ENCODE data around the gene TWF2.

DNA sequence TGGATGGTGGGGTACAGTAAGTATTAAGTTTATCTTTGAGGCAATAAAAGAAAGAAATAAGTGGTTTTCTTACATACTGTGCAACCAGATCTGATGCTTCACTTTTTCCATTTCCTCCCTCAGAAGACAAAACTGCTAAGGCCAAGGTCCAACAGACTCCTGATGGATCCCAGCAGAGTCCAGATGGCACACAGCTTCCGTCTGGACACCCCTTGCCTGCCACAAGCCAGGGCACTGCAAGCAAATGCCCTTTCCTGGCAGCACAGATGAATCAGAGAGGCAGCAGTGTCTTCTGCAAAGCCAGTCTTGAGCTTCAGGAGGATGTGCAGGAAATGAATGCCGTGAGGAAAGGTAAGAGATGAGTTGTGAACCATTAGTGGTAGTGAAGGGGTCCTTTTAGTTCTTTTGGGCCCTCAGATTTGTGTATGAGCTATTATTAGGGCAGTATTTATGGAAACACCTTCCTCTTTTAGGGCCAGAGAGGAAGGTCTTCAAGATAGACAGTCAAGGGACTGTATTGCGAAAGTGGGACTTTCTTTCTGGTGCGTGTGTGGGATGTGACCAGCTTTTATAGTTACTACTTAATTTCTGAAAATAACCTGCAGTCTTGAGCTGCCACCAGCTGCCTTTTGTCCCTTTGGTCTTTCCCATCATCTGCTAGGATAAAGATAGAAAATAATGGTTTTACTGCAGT, 36.4 kb downstream of the TWF2 start:
- TF ChIP-seq, protein P1, sequence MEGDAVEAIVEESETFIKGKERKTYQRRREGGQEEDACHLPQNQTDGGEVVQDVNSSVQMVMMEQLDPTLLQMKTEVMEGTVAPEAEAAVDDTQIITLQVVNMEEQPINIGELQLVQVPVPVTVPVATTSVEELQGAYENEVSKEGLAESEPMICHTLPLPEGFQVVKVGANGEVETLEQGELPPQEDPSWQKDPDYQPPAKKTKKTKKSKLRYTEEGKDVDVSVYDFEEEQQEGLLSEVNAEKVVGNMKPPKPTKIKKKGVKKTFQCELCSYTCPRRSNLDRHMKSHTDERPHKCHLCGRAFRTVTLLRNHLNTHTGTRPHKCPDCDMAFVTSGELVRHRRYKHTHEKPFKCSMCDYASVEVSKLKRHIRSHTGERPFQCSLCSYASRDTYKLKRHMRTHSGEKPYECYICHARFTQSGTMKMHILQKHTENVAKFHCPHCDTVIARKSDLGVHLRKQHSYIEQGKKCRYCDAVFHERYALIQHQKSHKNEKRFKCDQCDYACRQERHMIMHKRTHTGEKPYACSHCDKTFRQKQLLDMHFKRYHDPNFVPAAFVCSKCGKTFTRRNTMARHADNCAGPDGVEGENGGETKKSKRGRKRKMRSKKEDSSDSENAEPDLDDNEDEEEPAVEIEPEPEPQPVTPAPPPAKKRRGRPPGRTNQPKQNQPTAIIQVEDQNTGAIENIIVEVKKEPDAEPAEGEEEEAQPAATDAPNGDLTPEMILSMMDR (IDR thresholded peaks at IDR 0.05 in 2 of 3, conservative IDR thresholded peaks at IDR 0.05 in 1 of 3; ENCODE audit: insufficient read depth in 2 of 3, low read depth in 1 of 3, low read length in 3 of 3), result no peak
- TF ChIP-seq, protein P2, sequence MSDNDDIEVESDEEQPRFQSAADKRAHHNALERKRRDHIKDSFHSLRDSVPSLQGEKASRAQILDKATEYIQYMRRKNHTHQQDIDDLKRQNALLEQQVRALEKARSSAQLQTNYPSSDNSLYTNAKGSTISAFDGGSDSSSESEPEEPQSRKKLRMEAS (CRISPR knock-in tag; IDR thresholded peaks at IDR 0.05), result no peak
- TF ChIP-seq POLR2A (conservative IDR thresholded peaks at IDR 0.05) (no peak), JUNB (CRISPR knock-in tag; conservative IDR thresholded peaks at IDR 0.05) (no peak), BRD4 (IDR thresholded peaks at IDR 0.05) (no peak), TEAD1 (CRISPR knock-in tag; IDR thresholded peaks at IDR 0.05) (no peak), THRAP3 (IDR thresholded peaks at IDR 0.05; ENCODE audit: borderline replicate concordance) (no peak), ETV5 (CRISPR knock-in tag; IDR thresholded peaks at IDR 0.05; ENCODE audit: low read depth) (no peak), RAD21 (CRISPR knock-in tag; conservative IDR thresholded peaks at IDR 0.05 in 1 of 2, IDR thresholded peaks at IDR 0.05 in 1 of 2) (no peak), PPARD (CRISPR knock-in tag; IDR thresholded peaks at IDR 0.05) (no peak)
- TF ChIP-seq, protein P3, sequence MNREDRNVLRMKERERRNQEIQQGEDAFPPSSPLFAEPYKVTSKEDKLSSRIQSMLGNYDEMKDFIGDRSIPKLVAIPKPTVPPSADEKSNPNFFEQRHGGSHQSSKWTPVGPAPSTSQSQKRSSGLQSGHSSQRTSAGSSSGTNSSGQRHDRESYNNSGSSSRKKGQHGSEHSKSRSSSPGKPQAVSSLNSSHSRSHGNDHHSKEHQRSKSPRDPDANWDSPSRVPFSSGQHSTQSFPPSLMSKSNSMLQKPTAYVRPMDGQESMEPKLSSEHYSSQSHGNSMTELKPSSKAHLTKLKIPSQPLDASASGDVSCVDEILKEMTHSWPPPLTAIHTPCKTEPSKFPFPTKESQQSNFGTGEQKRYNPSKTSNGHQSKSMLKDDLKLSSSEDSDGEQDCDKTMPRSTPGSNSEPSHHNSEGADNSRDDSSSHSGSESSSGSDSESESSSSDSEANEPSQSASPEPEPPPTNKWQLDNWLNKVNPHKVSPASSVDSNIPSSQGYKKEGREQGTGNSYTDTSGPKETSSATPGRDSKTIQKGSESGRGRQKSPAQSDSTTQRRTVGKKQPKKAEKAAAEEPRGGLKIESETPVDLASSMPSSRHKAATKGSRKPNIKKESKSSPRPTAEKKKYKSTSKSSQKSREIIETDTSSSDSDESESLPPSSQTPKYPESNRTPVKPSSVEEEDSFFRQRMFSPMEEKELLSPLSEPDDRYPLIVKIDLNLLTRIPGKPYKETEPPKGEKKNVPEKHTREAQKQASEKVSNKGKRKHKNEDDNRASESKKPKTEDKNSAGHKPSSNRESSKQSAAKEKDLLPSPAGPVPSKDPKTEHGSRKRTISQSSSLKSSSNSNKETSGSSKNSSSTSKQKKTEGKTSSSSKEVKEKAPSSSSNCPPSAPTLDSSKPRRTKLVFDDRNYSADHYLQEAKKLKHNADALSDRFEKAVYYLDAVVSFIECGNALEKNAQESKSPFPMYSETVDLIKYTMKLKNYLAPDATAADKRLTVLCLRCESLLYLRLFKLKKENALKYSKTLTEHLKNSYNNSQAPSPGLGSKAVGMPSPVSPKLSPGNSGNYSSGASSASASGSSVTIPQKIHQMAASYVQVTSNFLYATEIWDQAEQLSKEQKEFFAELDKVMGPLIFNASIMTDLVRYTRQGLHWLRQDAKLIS (CRISPR knock-in tag; IDR thresholded peaks at IDR 0.05), result no peak

Measured in K562 (cell line).